Heart right ventricle (tissue), 16 donors: ENCODE data around the gene PDE11A. TPM values are rescaled to one million over a fixed set of nuclear protein-coding genes. Genes with fewer than 3 reads are reported as not detected.
"Not testable (repeated sequence)": the region's sequence is repeated elsewhere in the genome, so short reads cannot be mapped to it uniquely, and the experiment has no call there.

Source experiments
- ATAC-seq, 8 donors: fragments of 200-7000 bp; cut with Tn5 transposase; one replicate each; pipeline ENCODE4 v1.9.1; 2020; ENCODE audit warnings: mild to moderate bottlenecking in 8 of 8, moderate library complexity in 8 of 8, moderate number of reproducible peaks in 1 of 8
- DNase-seq, 2 donors: peaks; one replicate each; pipeline ENCODE4 v3.0.0-alpha.2; 2020
- H3K27ac ChIP-seq, 10 donors: fragments of 200-600 bp; sonication (generic) in 2 of 10; one replicate each; pipeline versions ENCODE4 v1.5.0 to v1.8.0; 2020 to 2022; ENCODE audit warnings: mild to moderate bottlenecking in 3 of 10
- H3K27me3 ChIP-seq, 7 donors: fragments of 200-600 bp; one replicate each; pipeline ENCODE4 v1.8.0; 2021 to 2022; ENCODE audit warnings: mild to moderate bottlenecking in 2 of 7
- H3K36me3 ChIP-seq, 9 donors: fragments of 200-600 bp; sonication (generic) in 1 of 9; one replicate each; pipeline versions ENCODE4 v1.5.0 to v1.8.0; 2020 to 2022; ENCODE audit warnings: mild to moderate bottlenecking in 2 of 9
- H3K4me1 ChIP-seq, 9 donors: fragments of 200-600 bp; sonication (generic) in 1 of 9; one replicate each; pipeline versions ENCODE4 v1.5.0 to v1.8.0; 2020 to 2022; ENCODE audit warnings: mild to moderate bottlenecking in 4 of 9
- H3K4me3 ChIP-seq, 10 donors: fragments of 200-600 bp; sonication (generic) in 2 of 10; one replicate each; pipeline versions ENCODE4 v1.5.0 to v1.8.0; 2020 to 2022; ENCODE audit warnings: mild to moderate bottlenecking in 7 of 10, moderate library complexity in 2 of 10
- H3K9me3 ChIP-seq, 11 donors: fragments of 200-600 bp in 10 of 11; sonication (generic) in 2 of 11; one replicate each; pipeline versions ENCODE4 v1.5.0 to v1.8.0; 2013 to 2022; ENCODE audit warnings: mild to moderate bottlenecking in 2 of 11, control low read depth in 1 of 11, moderate library complexity in 1 of 11
- CTCF ChIP-seq, 9 donors: fragments of 200-600 bp; sonication (generic) in 2 of 9; IDR thresholded peaks; one replicate each; pipeline versions ENCODE4 v1.5.0 to v1.8.0; 2021 to 2022; ENCODE audit warnings: antibody characterized with exemption in 9 of 9, mild to moderate bottlenecking in 5 of 9, moderate library complexity in 1 of 9
- WGBS, 2 donors: extraction: QIAGEN DNeasy Blood & Tissue Kit; methylation state at CpG; one replicate each; pipeline ENCODE4 v1.1.7; 2013; ENCODE audit warnings: inconsistent platforms in 1 of 2; 5-methylcytosine and 5-hydroxymethylcytosine counted together
- intact Hi-C, 10 donors: fragments of 100-400 bp; cut with DNase I; formaldehyde crosslinking; loops; one replicate each; pipeline versions ENCODE4 v1.11.1 to v1.14.2; 2022
- polyA plus RNA-seq, 2 donors: library from polyadenylated mRNA; stranded (reverse); fragments of 200-250 nt; gene quantifications; one replicate each; pipeline ENCODE4 v1.2.3, GENCODE V29; 2013
- total RNA-seq, 10 donors: library from RNA; stranded (reverse); fragmentation: NEBNext Ultra II Directional in 3 of 10; extraction: Animal tissue kit (Norgen Biotek cat#: 25700) in 3 of 10; gene quantifications; one replicate each; pipeline versions ENCODE4 v1.2.1 to v1.2.4, GENCODE V29; 2021 to 2023
- donor health status: Arrhythmogenic right ventricular cardiomyopathy.
- donor health status: ischemic (EF 13 %, LVEDD 7.1; RV severe dilation, severe dysfunction).
- donor health status: healthy with polysubstance abuse.
- donor health status: DM: no; HTN: yes; CAD: no.
- donor health status: DM: no; HTN: no; CAD: no.
- donor health status: ischemic (EF 25% LVEDD 6.9; RV normal size, moderate dysfunction).
- donor health status: ischemic (EF 25% LVEDD 5.7; RV mildly dilated, moderate dysfunction).
- donor health status: healthy.
- donor health status: DM: yes; HTN: yes; CAD: no.
- donor health status: Ischemic cardiomyopathy.
- donor health status: ischemic (EF 35%, LVEDD 5.7; RV mildly dilated, moderate dysfunction).
- donor health status: nonischemic (EF 11% LVEDD 7.7; RV severe dilation, severe dysfunction).
- donor health status: DM: yes; HTN: yes; CAD: no.
- donor health status: PGD.
- donor health status: ischemic (EF 29% LVEDD 5.4; RV normal size, mild dysfunction).
- donor health status: nonischemic (EF 23%, LVEDD 6.1; RV moderate dilation, normal function).

The PDE11A gene
- total and polyA plus RNA-seq, 12 donors, result 0.12 to 6.4 (median 1.1) TPM

GRCh38 chr2:177843188-177843587 lies 229.4 kb downstream of the PDE11A start:
- ATAC-seq (no peak), DNase-seq (no peak)
- Histone ChIP-seq H3K9me3 (no peaks in the 10 kb centered on the region), H3K4me3 (no peak overlapping the region), H3K4me1 (no peaks in the 10 kb centered on the region), H3K27me3 (no peaks in the 10 kb centered on the region), H3K27ac (no peak overlapping the region), H3K36me3 (no peaks in the 10 kb centered on the region)
- 60 to 78% methylated on average over 2 of the region's 2 CpGs for WGBS, 2 donors
- no peak for TF ChIP-seq CTCF (IDR thresholded peaks at IDR 0.05)
- intact Hi-C loops, result no loop called here

- 63 to 69% methylated on average over 3 of the region's 3 CpGs for WGBS, 2 donors
- intact Hi-C loops, result no loop called here
- DNase-seq (no peak), ATAC-seq (no peak)
- no peaks in the 10 kb centered on the region for H3K4me1 ChIP-seq
- no peaks in the 10 kb centered on the region for H3K9me3 ChIP-seq
- TF ChIP-seq CTCF (IDR thresholded peaks at IDR 0.05), result no peak
- no peak overlapping the region for H3K27ac ChIP-seq
- H3K4me3 ChIP-seq, result no peak overlapping the region
- H3K27me3 ChIP-seq, result no peaks in the 10 kb centered on the region
- H3K36me3 ChIP-seq, result no peaks in the 10 kb centered on the region
These were observed 230.3 kb downstream of the PDE11A start for GRCh38 chr2:177842243-177842642.

GRCh38 chr2:177835418-177836204 lies 237.0 kb downstream of the PDE11A start:
- intact Hi-C loops, H3K27ac ChIP-seq, ATAC-seq, H3K4me1 ChIP-seq, H3K4me3 ChIP-seq, H3K36me3 ChIP-seq, H3K27me3 ChIP-seq, DNase-seq: not testable (repeated sequence)
- WGBS, 2 donors, result 93% methylated on average over 22 to 27 of the region's 27 CpGs
- peaks cover 0 to 30% (median 8%) of the 10 kb centered on the region in 11 donors for H3K9me3 ChIP-seq

- Histone ChIP-seq H3K27me3 (no peaks in the 10 kb centered on the region), H3K4me1 (no peaks in the 10 kb centered on the region), H3K4me3 (no peak overlapping the region), H3K9me3 (peaks cover 0 to 30% (median 8%) of the 10 kb centered on the region in 11 donors), H3K36me3 (no peaks in the 10 kb centered on the region), H3K27ac (no peak overlapping the region)
- no peak for TF ChIP-seq CTCF (IDR thresholded peaks at IDR 0.05)
- WGBS, 2 donors, result 90 to 93% methylated on average over 6 of the region's 6 CpGs
- intact Hi-C loops, result no loop called here
- ATAC-seq (no peak), DNase-seq (no peak)
These were observed 239.8 kb downstream of the PDE11A start for GRCh38 chr2:177832611-177833433.
